K562 (cell line): ENCODE data around the gene TMED7. TPM values are rescaled to one million over a fixed set of nuclear protein-coding genes. Genes with fewer than 3 reads are reported as not detected.

Source experiments
- ATAC-seq: fragments of 200-7000 bp; cut with Tn5 transposase; 3 replicates; pipeline ENCODE4 v1.9.1; 2020; ENCODE audit warnings: moderate library complexity
- BruUV-seq: library from RNA; stranded (reverse); fragments of 400-500 nt; replicated peaks from 2 replicates; lab custom pipeline; 2021; lab: Mats Ljungman, UMichigan
- CTCF ChIA-PET: fragments of 300-600 bp; formaldehyde crosslinking; extraction: SDS; loops from one replicate; lab custom pipeline; 2021; ENCODE audit warnings: low intra/inter-chr PET ratio; lab: Yijun Ruan, JAX
- POLR2A ChIA-PET: fragments of 300-600, 350-650 bp; sonication (Branson Sonifier 250); formaldehyde crosslinking; extraction: SDS; loops from one replicate; lab custom pipeline; 2021; ENCODE audit warnings: antibody characterized with exemption, inconsistent platforms; lab: Yijun Ruan, JAX
- DNase-seq, 4 experiments: peaks; one replicate each; pipeline versions ENCODE4 v3.0.0 to v3.0.0-alpha.2; 2011 to 2018; ENCODE audit warnings: low spot score in 3 of 4, mixed read lengths in 3 of 4; ENCODE audit errors: extremely low read depth in 1 of 4
- FAIRE-seq: peaks from 2 replicates; lab custom pipeline; 2011; peaks lifted over from hg19 to GRCh38; lab: Jason Lieb, UNC
- H2AFZ ChIP-seq: 2 replicates; pipeline ENCODE4 v1.6.0; 2011; ENCODE audit warnings: low read depth, low read length, control low read depth, inconsistent platforms
- H3K27ac ChIP-seq: fragments of 200-600 bp; 3 replicates; pipeline ENCODE4 v1.8.0; 2011; ENCODE audit warnings: low read depth, mild to moderate bottlenecking, control low read depth, inconsistent platforms, low read length, moderate library complexity, mixed read lengths; ENCODE audit errors: extremely low read depth
- H3K27me3 ChIP-seq, 2 experiments: fragments of 300-600 bp in 1 of 2; 2 replicates in 1 of 2; 3 replicates in 1 of 2; pipeline versions ENCODE4 v1.6.0 to v1.8.0; 2011; ENCODE audit warnings: inconsistent platforms in 2 of 2, low read length in 2 of 2, mild to moderate bottlenecking in 1 of 2, mixed read lengths in 1 of 2, moderate library complexity in 1 of 2; ENCODE audit not compliant: control insufficient read depth in 2 of 2, insufficient read depth in 2 of 2
- H3K36me3 ChIP-seq: fragments of 300-600 bp; 3 replicates; pipeline ENCODE4 v1.8.0; 2011; ENCODE audit warnings: mild to moderate bottlenecking, low read length, inconsistent platforms; ENCODE audit not compliant: control insufficient read depth, insufficient read depth
- H3K4me1 ChIP-seq, 2 experiments: fragments of 200-600 bp in 1 of 2; replicated peaks in 1 of 2; 2 replicates in 1 of 2; 3 replicates in 1 of 2; pipeline versions ENCODE4 v1.5.1 to v1.8.0; 2011; ENCODE audit warnings: inconsistent platforms in 2 of 2, low read length in 2 of 2, mild to moderate bottlenecking in 1 of 2, mixed read lengths in 1 of 2, moderate library complexity in 1 of 2; ENCODE audit not compliant: control insufficient read depth in 2 of 2, insufficient read depth in 2 of 2
- H3K4me2 ChIP-seq: 2 replicates; pipeline ENCODE4 v1.6.1; 2011; ENCODE audit warnings: low read length, control low read depth, inconsistent platforms, mixed read lengths; ENCODE audit not compliant: insufficient read depth
- H3K4me3 ChIP-seq: fragments of 200-600 bp; sonication (generic), shearing (Covaris generic); 2 replicates; pipeline ENCODE4 v1.5.1; 2016; ENCODE audit warnings: control low read depth, inconsistent platforms
- H3K79me2 ChIP-seq: fragments of 200-600 bp; 3 replicates; pipeline ENCODE4 v1.8.0; 2011; ENCODE audit warnings: low read length, inconsistent platforms; ENCODE audit not compliant: control insufficient read depth, insufficient read depth
- H3K9ac ChIP-seq, 2 experiments: 2 replicates each; pipeline versions ENCODE4 v1.6.0 to v1.6.1; 2011; ENCODE audit warnings: low read depth in 2 of 2, low read length in 2 of 2, control low read depth in 1 of 2, inconsistent platforms in 1 of 2, mild to moderate bottlenecking in 1 of 2, mixed read lengths in 1 of 2; ENCODE audit not compliant: insufficient read depth in 1 of 2
- H3K9me1 ChIP-seq: one replicate; pipeline ENCODE4 v1.6.0; 2011; ENCODE audit warnings: inconsistent platforms, mild to moderate bottlenecking, low read length, moderate library complexity; ENCODE audit not compliant: control insufficient read depth, insufficient read depth
- H3K9me3 ChIP-seq: replicated peaks from 2 replicates; pipeline ENCODE4 v1.5.1; 2011; ENCODE audit warnings: low read depth, low read length, inconsistent platforms; ENCODE audit not compliant: control insufficient read depth, insufficient read depth
- H4K20me1 ChIP-seq: replicated peaks from 2 replicates; pipeline ENCODE4 v1.6.1; 2011; ENCODE audit warnings: low read length, inconsistent platforms, mixed read lengths; ENCODE audit not compliant: control insufficient read depth, insufficient read depth
- ARNT ChIP-seq, 2 experiments: fragments of 450-650 bp; IDR thresholded peaks; 2 replicates each; pipeline ENCODE4 v1.6.1; 2016; ENCODE audit warnings: mild to moderate bottlenecking in 1 of 2
- ATF1 ChIP-seq, 2 experiments: fragments of 450-650 bp in 1 of 2; IDR thresholded peaks; 2 replicates each; pipeline ENCODE4 v1.6.1; 2016; ENCODE audit warnings: missing compliant biosample characterization in 1 of 2, missing genetic modification characterization in 1 of 2
- ILF3 ChIP-seq: fragments of 450-650 bp; IDR thresholded peaks from 2 replicates; pipeline ENCODE4 v1.6.1; 2018; ENCODE audit warnings: antibody characterized with exemption, mild to moderate bottlenecking, moderate library complexity, borderline replicate concordance
- POLR3A ChIP-seq: IDR thresholded peaks from 2 replicates; pipeline ENCODE4 v1.6.1; 2011; ENCODE audit warnings: borderline replicate concordance, mild to moderate bottlenecking, moderate library complexity; ENCODE audit not compliant: insufficient read length, insufficient read depth; ENCODE audit errors: extremely low read depth
- RCOR1 ChIP-seq, 2 experiments: IDR thresholded peaks; 2 replicates each; pipeline ENCODE4 v1.6.1; 2012; ENCODE audit warnings: low read depth in 2 of 2, low read length in 2 of 2, borderline replicate concordance in 1 of 2, improper control_type of control experiment in 1 of 2
- TCF7L2 ChIP-seq: fragments of 150-350 bp; IDR thresholded peaks from 2 replicates; pipeline ENCODE4 v1.6.1; 2016; ENCODE audit warnings: low read depth, mild to moderate bottlenecking, low read length, moderate library complexity
- WHSC1 ChIP-seq: IDR thresholded peaks from one replicate; pipeline ENCODE4 v1.6.1; 2012; ENCODE audit warnings: low read length, control low read depth, inconsistent platforms
- WGBS: fragments of 100-300 bp; shearing (Covaris generic); methylation state at CpG from one replicate; pipeline ENCODE4 v1.1.6; 2016; ENCODE audit warnings: low coverage, mixed read lengths; ENCODE audit not compliant: insufficient coverage; ENCODE audit errors: missing lambda C conversion rate; 5-methylcytosine and 5-hydroxymethylcytosine counted together
- in situ Hi-C: fragments of 300-500 bp; cut with MboI; formaldehyde crosslinking; loops from 4 replicates; pipeline ENCODE4 v1.15.0; 2018; ENCODE audit warnings: inconsistent platforms, mixed read lengths
- intact Hi-C: fragments of 100-400 bp; cut with micrococcal nuclease; formaldehyde crosslinking; loops from 2 replicates; pipeline ENCODE4 v1.14.2; 2022
- polyA plus RNA-seq, 8 experiments: library from polyadenylated mRNA; depleted of rRNA in 4 of 8; stranded (reverse) in 5 of 8; unstranded in 3 of 8; fragments of >200 nt; fragmentation: Nextera tagmentation in 2 of 8; fragmentation: Illumina TruSeq in 1 of 8; extraction: Ambion mirVana in 2 of 8; extraction: Trizol in 1 of 8; gene quantifications; 2 replicates each; pipeline versions ENCODE4 v1.2.1 to v1.2.3, GENCODE V29; 2011 to 2014; ENCODE audit warnings: inconsistent platforms in 1 of 8, missing spikeins in 1 of 8
- total RNA-seq, 7 experiments: library from RNA; depleted of rRNA in 6 of 7; stranded (reverse); fragments of >200 nt in 6 of 7; fragmentation: Illumina TruSeq in 2 of 7; extraction: Trizol in 2 of 7; gene quantifications; 2 replicates each; pipeline versions ENCODE4 v1.2.1 to v1.2.3, GENCODE V29; 2011 to 2021; ENCODE audit warnings: low replicate concordance in 1 of 7
- TF ChIP-seq, protein P1 (sequence below): sonication (generic); formaldehyde crosslinking; IDR thresholded peaks from 2 replicates; pipeline ENCODE4 v1.8.1; 2023; ENCODE audit warnings: mild to moderate bottlenecking, missing genetic modification reagents
- TF ChIP-seq, protein P2 (sequence below): fragments of 450-650 bp; formaldehyde crosslinking; IDR thresholded peaks from 2 replicates; pipeline ENCODE4 v1.4.0; 2020; ENCODE audit warnings: mild to moderate bottlenecking, mixed read lengths

TMED7 gene
- total and polyA plus RNA-seq, 9 of the 15 experiments (the other 6 are each of a cell fraction or from before 2014, with no cell fraction given) = 15.9 to 93.4 (median 41.7) TPM

DNA sequence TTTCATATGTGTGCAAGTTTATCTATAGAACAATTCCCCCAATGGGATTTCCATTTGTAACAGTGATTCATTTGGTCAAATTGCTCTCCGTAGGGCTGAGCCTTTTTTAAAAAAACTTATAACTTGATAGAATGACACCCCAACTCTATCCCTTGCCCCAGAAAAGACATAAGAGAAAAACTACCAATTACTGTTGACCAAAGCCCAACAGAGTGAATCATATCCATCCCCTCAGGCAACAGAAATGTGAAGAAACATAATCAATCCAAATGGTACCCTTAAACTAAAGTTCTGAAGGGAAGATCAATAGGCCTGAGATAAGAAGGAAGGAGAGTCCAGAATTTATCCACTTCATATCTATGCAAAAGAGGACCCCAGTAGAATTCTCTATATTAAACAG lies 41.3 kb downstream of the TMED7 start (continued):
- TF ChIP-seq, protein P1, sequence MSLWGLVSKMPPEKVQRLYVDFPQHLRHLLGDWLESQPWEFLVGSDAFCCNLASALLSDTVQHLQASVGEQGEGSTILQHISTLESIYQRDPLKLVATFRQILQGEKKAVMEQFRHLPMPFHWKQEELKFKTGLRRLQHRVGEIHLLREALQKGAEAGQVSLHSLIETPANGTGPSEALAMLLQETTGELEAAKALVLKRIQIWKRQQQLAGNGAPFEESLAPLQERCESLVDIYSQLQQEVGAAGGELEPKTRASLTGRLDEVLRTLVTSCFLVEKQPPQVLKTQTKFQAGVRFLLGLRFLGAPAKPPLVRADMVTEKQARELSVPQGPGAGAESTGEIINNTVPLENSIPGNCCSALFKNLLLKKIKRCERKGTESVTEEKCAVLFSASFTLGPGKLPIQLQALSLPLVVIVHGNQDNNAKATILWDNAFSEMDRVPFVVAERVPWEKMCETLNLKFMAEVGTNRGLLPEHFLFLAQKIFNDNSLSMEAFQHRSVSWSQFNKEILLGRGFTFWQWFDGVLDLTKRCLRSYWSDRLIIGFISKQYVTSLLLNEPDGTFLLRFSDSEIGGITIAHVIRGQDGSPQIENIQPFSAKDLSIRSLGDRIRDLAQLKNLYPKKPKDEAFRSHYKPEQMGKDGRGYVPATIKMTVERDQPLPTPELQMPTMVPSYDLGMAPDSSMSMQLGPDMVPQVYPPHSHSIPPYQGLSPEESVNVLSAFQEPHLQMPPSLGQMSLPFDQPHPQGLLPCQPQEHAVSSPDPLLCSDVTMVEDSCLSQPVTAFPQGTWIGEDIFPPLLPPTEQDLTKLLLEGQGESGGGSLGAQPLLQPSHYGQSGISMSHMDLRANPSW (CRISPR knock-in tag) = no peak
- TF ChIP-seq ARNT (IDR thresholded peaks at IDR 0.05) = no peak
- no peak for TF ChIP-seq POLR3A
- no peak for TF ChIP-seq WHSC1

DNA sequence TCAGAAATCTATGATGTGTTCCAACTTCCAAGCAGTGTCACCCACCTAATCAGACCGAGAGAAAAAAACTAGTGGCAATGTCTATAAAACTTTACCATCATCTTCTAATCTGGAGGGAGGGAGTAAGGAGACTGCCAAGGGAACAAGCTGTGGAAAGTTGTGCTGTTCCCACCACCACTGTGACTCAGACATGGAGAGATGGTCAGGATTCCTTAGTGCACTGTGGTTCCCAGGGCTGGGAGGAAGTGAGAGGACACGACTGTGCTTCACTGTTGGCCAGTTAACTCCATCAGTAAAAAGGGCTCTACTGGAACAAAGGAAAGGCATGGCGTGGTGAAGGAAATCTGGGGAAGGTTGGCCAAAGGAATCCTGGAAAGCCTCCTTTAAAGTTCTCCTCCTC lies 42.4 kb downstream of the TMED7 start:
- H3K9me3 ChIP-seq = no peaks in the 10 kb centered on the region
- in situ Hi-C loops = loop anchor here (25.0 kb wide), 1 partner anchor 1896 kb away; no protein-coding TSS in a partner anchor
- H3K27ac ChIP-seq = no peak overlapping the region
- no peak overlapping the region for H3K9ac ChIP-seq
- WGBS = 37% methylated on average over 3 of the region's 3 CpGs
- no peak for DNase-seq
- no peaks in the 10 kb centered on the region for H3K27me3 ChIP-seq
- TF ChIP-seq TCF7L2 (no peak), ILF3 (no peak), ATF1 (CRISPR knock-in tag; IDR thresholded peaks at IDR 0.05) (no peak), ATF1 (tag; IDR thresholded peaks at IDR 0.05) (no peak), RCOR1 (IDR thresholded peaks at IDR 0.05; ENCODE audit: borderline replicate concordance in 1 of 2, low read depth in 2 of 2, low read length in 2 of 2) (no peak)
- TF ChIP-seq, protein P2, sequence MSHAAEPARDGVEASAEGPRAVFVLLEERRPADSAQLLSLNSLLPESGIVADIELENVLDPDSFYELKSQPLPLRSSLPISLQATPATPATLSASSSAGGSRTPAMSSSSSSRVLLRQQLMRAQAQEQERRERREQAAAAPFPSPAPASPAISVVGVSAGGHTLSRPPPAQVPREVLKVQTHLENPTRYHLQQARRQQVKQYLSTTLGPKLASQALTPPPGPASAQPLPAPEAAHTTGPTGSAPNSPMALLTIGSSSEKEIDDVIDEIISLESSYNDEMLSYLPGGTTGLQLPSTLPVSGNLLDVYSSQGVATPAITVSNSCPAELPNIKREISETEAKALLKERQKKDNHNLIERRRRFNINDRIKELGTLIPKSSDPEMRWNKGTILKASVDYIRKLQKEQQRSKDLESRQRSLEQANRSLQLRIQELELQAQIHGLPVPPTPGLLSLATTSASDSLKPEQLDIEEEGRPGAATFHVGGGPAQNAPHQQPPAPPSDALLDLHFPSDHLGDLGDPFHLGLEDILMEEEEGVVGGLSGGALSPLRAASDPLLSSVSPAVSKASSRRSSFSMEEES (CRISPR knock-in tag) = no peak
- TF ChIP-seq, all 486 proteins: peak for 0
- H3K36me3 ChIP-seq = no peaks in the 10 kb centered on the region
- no peak overlapping the region for H3K4me3 ChIP-seq
- intact Hi-C loops = loop anchor here (10.0 kb wide), 1 partner anchor 1969 kb away; no protein-coding TSS in a partner anchor
- ATAC-seq (no peak), FAIRE-seq (no peak)
- no peaks in the 10 kb centered on the region for H3K79me2 ChIP-seq
- no TSS peak for BruUV-seq
- no peaks in the 10 kb centered on the region for H3K4me1 ChIP-seq
- no peak overlapping the region for H2AFZ ChIP-seq
- no peak overlapping the region for H3K4me2 ChIP-seq
- no peaks in the 10 kb centered on the region for H4K20me1 ChIP-seq
- ChIA-PET POLR2A (no interaction called here), CTCF (interaction anchor here (0.6 kb wide), 1 partner anchor 274 kb away, joined by 3 read pairs; no protein-coding TSS in a partner anchor)
- no peaks in the 10 kb centered on the region for H3K9me1 ChIP-seq
